ENCODE results near the gene NXN. TPM values are rescaled to one million over a fixed set of nuclear protein-coding genes. Genes with fewer than 3 reads are reported as not detected.

The NXN gene
- total RNA-seq, 1 experiment from 2014 or later: 126 TPM

GRCh38 chr17:888998-889441 lies 90.6 kb downstream of the NXN start:
- no peak for ATAC-seq
- CTCF ChIA-PET: no interaction called here
- in situ Hi-C loops (cut with HindIII; ENCODE audit: low pct_unique_long_range_greater_than_20kb, low sequenced_read_pairs) (no loop called here), intact Hi-C loops (cut with micrococcal nuclease; ENCODE audit: unreplicated experiment) (no loop called here)
- Histone ChIP-seq H3K4me3 (ENCODE audit: low read depth in 2 of 2, low read length in 2 of 2) (no peak overlapping the region), H3K9me3 (ENCODE audit: control insufficient read depth, insufficient read depth, low read depth, low read length) (no peaks in the 10 kb centered on the region), H3K4me1 (ENCODE audit: control insufficient read depth, insufficient read depth, low read length) (peaks cover 22% of the 10 kb centered on the region), H3K27me3 (ENCODE audit: control insufficient read depth, insufficient read depth, low read length) (no peaks in the 10 kb centered on the region), H3K27ac (ENCODE audit: low read length) (no peak overlapping the region), H3K36me3 (ENCODE audit: control insufficient read depth, insufficient read depth, low read length) (no peaks in the 10 kb centered on the region)
- BruUV-seq (replicated peaks): no TSS peak
- POLR2A ChIA-PET: no interaction called here
- TF ChIP-seq POLR2AphosphoS5 (IDR thresholded peaks at IDR 0.05; ENCODE audit: low read depth, low read length) (no peak), REST (IDR thresholded peaks at IDR 0.05; ENCODE audit: insufficient read depth in 1 of 2, low read depth in 2 of 2, low read length in 1 of 2) (no peak), CTCF (IDR thresholded peaks at IDR 0.05) (no peak), TCF7L2 (IDR thresholded peaks at IDR 0.05; ENCODE audit: low read depth, low read length) (no peak), SIN3A (IDR thresholded peaks at IDR 0.05; ENCODE audit: borderline replicate concordance, insufficient read depth, low read depth, low read length) (no peak)
- no peak for DNase-seq (ENCODE audit: low read depth, low spot score)

GRCh38 chr17:887551-888209 lies 91.9 kb downstream of the NXN start:
- TF ChIP-seq TCF7L2 (IDR thresholded peaks at IDR 0.05; ENCODE audit: low read depth, low read length) (no peak), SIN3A (IDR thresholded peaks at IDR 0.05; ENCODE audit: borderline replicate concordance, insufficient read depth, low read depth, low read length) (no peak), POLR2AphosphoS5 (IDR thresholded peaks at IDR 0.05; ENCODE audit: low read depth, low read length) (no peak), REST (IDR thresholded peaks at IDR 0.05; ENCODE audit: insufficient read depth in 1 of 2, low read depth in 2 of 2, low read length in 1 of 2) (no peak), CTCF (IDR thresholded peaks at IDR 0.05) (no peak)
- Histone ChIP-seq H3K9me3 (ENCODE audit: control insufficient read depth, insufficient read depth, low read depth, low read length) (no peaks in the 10 kb centered on the region), H3K4me1 (ENCODE audit: control insufficient read depth, insufficient read depth, low read length) (peaks cover 32% of the 10 kb centered on the region), H3K27me3 (ENCODE audit: control insufficient read depth, insufficient read depth, low read length) (no peaks in the 10 kb centered on the region), H3K27ac (ENCODE audit: low read length) (peak overlapping the region; percentile 51; the same call in 1 of the 2 replicates), H3K4me3 (ENCODE audit: low read depth in 2 of 2, low read length in 2 of 2) (no peak overlapping the region), H3K36me3 (ENCODE audit: control insufficient read depth, insufficient read depth, low read length) (no peaks in the 10 kb centered on the region)
- in situ Hi-C loops (cut with HindIII; ENCODE audit: low pct_unique_long_range_greater_than_20kb, low sequenced_read_pairs) (no loop called here), intact Hi-C loops (cut with micrococcal nuclease; ENCODE audit: unreplicated experiment) (no loop called here)
- DNase-seq (ENCODE audit: low read depth, low spot score) (no peak), ATAC-seq (no peak)
- CTCF ChIA-PET: interaction anchor here (0.5 kb wide), 1 partner anchor 29 kb away, joined by 5 read pairs; no protein-coding TSS in a partner anchor
- POLR2A ChIA-PET: interaction anchor here (0.6 kb wide), 2 partner anchors 9 to 14 kb away, joined by 3 to 8 read pairs; no protein-coding TSS in a partner anchor
- BruUV-seq (replicated peaks): no TSS peak

Measured in Panc1 (cell line).